Fibroblast of lung (primary cell): ENCODE measurements around the gene ST6GAL1. TPM values are rescaled to one million over a fixed set of nuclear protein-coding genes. Genes with fewer than 3 reads are reported as not detected.

ENCODE experiments used
- DNase-seq, 2 donors: peaks; one replicate each; pipeline versions ENCODE4 v3.0.0 to v3.0.0-alpha.2; 2010; ENCODE audit warnings: low read depth in 2 of 2
- H2AFZ ChIP-seq: 2 replicates; pipeline ENCODE4 v1.5.1; 2012; ENCODE audit warnings: low read length, control low read depth, inconsistent platforms
- H3K27ac ChIP-seq: 2 replicates; pipeline ENCODE4 v1.5.1; 2011; ENCODE audit warnings: low read length, control low read depth; ENCODE audit not compliant: insufficient read depth
- H3K27me3 ChIP-seq: 2 replicates; pipeline ENCODE4 v1.5.1; 2011; ENCODE audit warnings: mild to moderate bottlenecking, low read length; ENCODE audit not compliant: control insufficient read depth, insufficient read depth
- H3K36me3 ChIP-seq: 2 replicates; pipeline ENCODE4 v1.5.1; 2011; ENCODE audit warnings: low read length; ENCODE audit not compliant: control insufficient read depth, insufficient read depth
- H3K4me1 ChIP-seq: 2 replicates; pipeline ENCODE4 v1.5.1; 2011; ENCODE audit warnings: low read length; ENCODE audit not compliant: control insufficient read depth, insufficient read depth; ENCODE audit errors: extremely low read depth
- H3K4me2 ChIP-seq: 2 replicates; pipeline ENCODE4 v1.5.1; 2011; ENCODE audit warnings: low read length, control low read depth; ENCODE audit not compliant: insufficient read depth; ENCODE audit errors: extremely low read depth
- H3K4me3 ChIP-seq, 4 experiments: fragments of 200-600 bp in 1 of 4; sonication (generic) in 1 of 4; replicated peaks in 1 of 4; 2 replicates each; pipeline ENCODE4 v1.5.1; 2011 to 2016; ENCODE audit warnings: low read length in 4 of 4, low read depth in 3 of 4, mild to moderate bottlenecking in 3 of 4, control low read depth in 2 of 4, inconsistent platforms in 1 of 4, mixed read lengths in 1 of 4; ENCODE audit not compliant: insufficient read depth in 1 of 4; ENCODE audit errors: control extremely low read depth in 1 of 4
- H3K79me2 ChIP-seq: 2 replicates; pipeline ENCODE4 v1.5.1; 2012; ENCODE audit warnings: mild to moderate bottlenecking, low read length, inconsistent platforms; ENCODE audit not compliant: control insufficient read depth, insufficient read depth
- H3K9ac ChIP-seq: 2 replicates; pipeline ENCODE4 v1.5.1; 2011; ENCODE audit warnings: mild to moderate bottlenecking, low read length, control low read depth; ENCODE audit not compliant: insufficient read depth
- H3K9me3 ChIP-seq: 2 replicates; pipeline ENCODE4 v1.5.1; 2012; ENCODE audit warnings: low read depth, low read length; ENCODE audit not compliant: control insufficient read depth, insufficient read depth
- H4K20me1 ChIP-seq: 2 replicates; pipeline ENCODE4 v1.5.1; 2011; ENCODE audit warnings: low read length; ENCODE audit not compliant: control insufficient read depth, insufficient read depth; ENCODE audit errors: extremely low read depth
- CTCF ChIP-seq, 2 donors: IDR thresholded peaks in 1 of 2; conservative IDR thresholded peaks in 1 of 2; 1 replicate in 1 of 2; 2 replicates in 1 of 2; pipeline ENCODE4 v1.5.1; 2011 to 2012; ENCODE audit warnings: low read length in 2 of 2, control low read depth in 1 of 2, inconsistent platforms in 1 of 2, low read depth in 1 of 2, mild to moderate bottlenecking in 1 of 2
- EZH2 ChIP-seq: IDR thresholded peaks from 2 replicates; pipeline ENCODE4 v1.5.1; 2012; ENCODE audit warnings: low read length, control low read depth, mild to moderate bottlenecking; ENCODE audit errors: missing control alignments
- polyA plus RNA-seq, 2 donors: library from polyadenylated mRNA; depleted of rRNA in 1 of 2; stranded (reverse) in 1 of 2; unstranded in 1 of 2; fragments of >200 nt; gene quantifications; 2 replicates each; pipeline ENCODE4 v1.2.1, GENCODE V29; 2011 to 2012; ENCODE audit warnings: missing spikeins in 1 of 2
- total RNA-seq: library from RNA; depleted of rRNA; stranded (reverse); fragments of >200 nt; gene quantifications from 2 replicates; pipeline ENCODE4 v1.2.1, GENCODE V29; 2014

ST6GAL1 gene
- total and polyA plus RNA-seq, 2 donors (not counting 1 experiment from before 2014, with no cell fraction given): 0.83 to 1.00 TPM

DNA sequence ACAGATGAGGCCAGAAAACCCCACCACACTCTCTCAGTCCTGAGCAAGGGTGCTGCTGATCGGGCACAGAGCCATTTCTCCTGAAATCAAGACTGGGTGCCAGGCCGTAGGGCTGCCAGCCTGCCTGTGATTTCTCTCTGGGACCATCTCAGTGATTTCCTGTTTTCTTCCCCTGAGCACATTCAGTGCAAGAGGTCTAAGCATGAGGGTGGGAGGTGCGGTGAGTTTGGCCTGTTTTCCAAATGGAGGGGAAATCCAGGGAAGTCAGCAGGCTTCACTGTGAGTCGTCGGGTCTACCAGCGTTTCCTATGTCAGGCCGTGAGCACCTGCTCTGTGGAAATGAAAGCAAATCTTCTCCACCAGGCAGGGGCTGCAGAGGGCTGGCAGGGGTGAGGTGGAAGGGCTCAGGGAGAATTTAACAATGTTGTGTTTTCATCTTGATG is 82.3 kb downstream of the ST6GAL1 start:
- no peak for TF ChIP-seq EZH2
- no peak for TF ChIP-seq CTCF (conservative IDR thresholded peaks at IDR 0.05 in 1 of 2, IDR thresholded peaks at IDR 0.05 in 1 of 2; ENCODE audit: low read depth in 1 of 2, low read length in 2 of 2)
- H3K27me3 ChIP-seq: no peaks in the 10 kb centered on the region
- H3K27ac ChIP-seq: no peak overlapping the region
- no peaks in the 10 kb centered on the region for H4K20me1 ChIP-seq
- H3K9me3 ChIP-seq: no peaks in the 10 kb centered on the region
- no peak overlapping the region for H3K9ac ChIP-seq
- no peaks in the 10 kb centered on the region for H3K36me3 ChIP-seq
- no peaks in the 10 kb centered on the region for H3K4me1 ChIP-seq
- peak in 1 of 2 donors; percentile 9 for DNase-seq
- no peaks in the 10 kb centered on the region for H3K79me2 ChIP-seq
- peak overlapping the region; percentile 46 for H2AFZ ChIP-seq
- no peak overlapping the region for H3K4me3 ChIP-seq
- no peak overlapping the region for H3K4me2 ChIP-seq

GRCh38 chr3:187013159-187013716 is 82.9 kb downstream of the ST6GAL1 start:
- TF ChIP-seq CTCF (conservative IDR thresholded peaks at IDR 0.05 in 1 of 2, IDR thresholded peaks at IDR 0.05 in 1 of 2; ENCODE audit: low read depth in 1 of 2, low read length in 2 of 2) (no peak), EZH2 (no peak)
- H3K36me3 ChIP-seq: no peaks in the 10 kb centered on the region
- no peak overlapping the region for H3K27ac ChIP-seq
- no peaks in the 10 kb centered on the region for H3K79me2 ChIP-seq
- H4K20me1 ChIP-seq: no peaks in the 10 kb centered on the region
- no peaks in the 10 kb centered on the region for H3K4me1 ChIP-seq
- H3K9ac ChIP-seq: no peak overlapping the region
- H3K4me2 ChIP-seq: no peak overlapping the region
- no peaks in the 10 kb centered on the region for H3K27me3 ChIP-seq
- no peak overlapping the region for H3K4me3 ChIP-seq
- no peaks in the 10 kb centered on the region for H3K9me3 ChIP-seq
- peak in 1 of 2 donors; percentile 82 for DNase-seq
- H2AFZ ChIP-seq: no peak overlapping the region

- no peak overlapping the region for H3K9ac ChIP-seq
- H3K79me2 ChIP-seq: no peaks in the 10 kb centered on the region
- no peaks in the 10 kb centered on the region for H3K9me3 ChIP-seq
- no peak overlapping the region for H2AFZ ChIP-seq
- DNase-seq: peak in 1 of 2 donors; percentile 71
- no peaks in the 10 kb centered on the region for H3K4me1 ChIP-seq
- H3K36me3 ChIP-seq: no peaks in the 10 kb centered on the region
- no peaks in the 10 kb centered on the region for H3K27me3 ChIP-seq
- H3K4me3 ChIP-seq: no peak overlapping the region
- no peak overlapping the region for H3K27ac ChIP-seq
- H3K4me2 ChIP-seq: no peak overlapping the region
- no peak for TF ChIP-seq CTCF (conservative IDR thresholded peaks at IDR 0.05 in 1 of 2, IDR thresholded peaks at IDR 0.05 in 1 of 2; ENCODE audit: low read depth in 1 of 2, low read length in 2 of 2)
- no peak for TF ChIP-seq EZH2
- no peaks in the 10 kb centered on the region for H4K20me1 ChIP-seq
Observed at GRCh38 chr3:187014417-187014864, 84.1 kb downstream of the ST6GAL1 start.
